ENCODE results near the gene SORCS1.
"Not testable (repeated sequence)": the region's sequence is repeated elsewhere in the genome, so short reads cannot be mapped to it uniquely, and the experiment has no call there.

SORCS1 gene

DNA sequence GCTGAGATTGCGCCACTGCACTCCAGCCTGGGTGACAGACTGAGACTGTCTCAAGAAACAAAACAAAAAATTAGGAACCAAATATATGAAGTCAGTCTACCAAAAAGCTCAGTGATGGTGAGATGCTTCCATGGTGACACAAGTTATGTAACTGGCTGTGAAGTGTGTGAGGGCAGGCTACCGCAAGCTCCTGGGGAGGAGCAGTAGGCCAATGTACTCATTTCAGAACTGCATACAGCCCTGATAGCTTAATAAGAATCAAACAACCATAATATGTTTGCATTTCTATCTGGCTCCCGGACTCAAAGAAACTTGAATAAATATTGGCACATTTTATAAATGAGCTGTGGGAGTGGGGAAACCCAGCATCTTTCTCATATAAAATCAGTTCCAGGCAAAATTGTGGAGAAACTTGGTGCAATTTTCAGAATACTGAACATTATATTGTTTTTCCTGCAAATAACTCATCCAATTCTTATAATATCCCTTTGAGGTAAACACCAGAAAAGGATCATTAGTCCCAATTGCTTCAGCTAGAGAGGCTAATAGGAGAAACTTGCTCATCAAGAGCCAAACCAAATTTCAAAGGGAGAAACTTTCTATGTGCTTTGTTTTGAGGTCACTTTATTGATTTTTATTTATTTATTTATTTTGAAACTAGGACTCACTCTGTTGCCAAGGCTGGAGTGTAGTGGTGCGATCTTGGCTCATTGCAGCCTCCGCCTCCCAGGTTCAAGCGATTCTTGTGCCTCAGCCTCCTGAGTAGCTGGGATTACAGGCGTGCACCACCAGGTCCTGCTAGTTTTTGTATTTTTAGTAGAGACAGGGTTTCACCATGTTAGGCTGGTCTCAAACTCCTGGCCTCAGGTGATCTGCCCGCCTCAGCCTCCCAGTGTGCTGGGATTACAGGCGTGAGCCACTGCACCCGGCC lies 127.0 kb downstream of the SORCS1 start:
- peak in 2 of 4 experiments; percentile 18 to 20 for DNase-seq

DNA sequence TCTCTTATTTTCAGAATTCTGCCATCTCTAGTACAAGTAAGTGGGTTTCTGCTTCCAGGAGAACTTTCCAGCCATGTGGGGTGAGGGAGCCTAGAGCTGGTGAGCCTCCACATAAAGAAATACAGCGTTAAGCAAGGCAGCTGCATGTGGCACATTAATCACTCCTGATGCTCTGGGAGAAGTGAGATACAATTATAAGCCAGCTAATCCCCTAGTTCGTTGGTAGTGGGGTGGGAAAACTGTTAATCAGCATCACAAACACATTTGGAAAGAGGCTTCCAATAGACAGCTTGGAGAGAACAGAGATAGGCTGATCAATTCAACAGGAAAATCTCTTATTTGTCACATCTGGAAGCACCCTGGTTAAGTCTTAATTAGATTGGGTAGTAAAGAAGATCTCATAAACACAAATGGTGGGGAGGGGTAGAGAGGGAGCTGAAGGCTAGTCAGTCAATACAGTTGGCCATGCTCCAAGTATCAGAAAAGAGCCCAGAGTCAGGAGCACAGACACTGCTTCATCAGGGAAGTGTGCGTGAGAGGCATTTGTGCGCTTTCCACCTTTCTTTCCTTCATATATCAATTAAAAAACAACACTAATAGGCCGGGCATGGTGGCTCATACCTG lies 130.6 kb downstream of the SORCS1 start:
- DNase-seq: no peak

DNA sequence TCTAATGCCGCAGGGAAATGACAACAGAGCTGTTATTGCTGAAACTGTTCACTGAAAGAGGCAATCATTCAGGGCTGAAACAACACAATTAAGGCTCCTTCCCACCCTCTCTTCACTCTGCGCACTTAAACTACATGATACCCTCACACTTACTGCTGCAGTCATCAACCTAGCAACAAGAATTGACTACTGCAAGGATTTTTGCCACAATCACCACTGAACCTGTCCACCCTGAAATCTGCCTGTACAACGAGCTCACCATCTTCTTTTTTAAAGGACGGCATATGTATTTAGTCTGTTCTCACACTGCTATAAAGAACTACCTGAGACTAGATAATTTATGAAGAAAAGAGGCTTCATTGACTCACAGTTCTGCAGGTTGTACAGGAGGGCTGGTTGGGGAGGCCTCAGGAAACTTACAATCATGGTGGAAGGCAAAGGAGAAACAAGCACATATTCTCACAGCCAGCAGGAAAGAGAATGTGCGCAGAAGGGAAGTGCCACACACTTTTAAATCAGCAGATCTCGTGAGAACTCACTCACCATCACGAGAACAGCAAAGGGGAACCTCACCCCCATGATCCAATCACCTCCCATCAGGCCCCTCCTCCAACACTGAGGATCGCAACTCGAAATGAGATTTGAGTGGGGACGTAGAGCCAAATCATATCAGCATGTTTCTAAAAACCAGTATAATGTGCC lies 131.7 kb downstream of the SORCS1 start:
- peak in 2 of 4 experiments; percentile 18 to 26 for DNase-seq

DNA sequence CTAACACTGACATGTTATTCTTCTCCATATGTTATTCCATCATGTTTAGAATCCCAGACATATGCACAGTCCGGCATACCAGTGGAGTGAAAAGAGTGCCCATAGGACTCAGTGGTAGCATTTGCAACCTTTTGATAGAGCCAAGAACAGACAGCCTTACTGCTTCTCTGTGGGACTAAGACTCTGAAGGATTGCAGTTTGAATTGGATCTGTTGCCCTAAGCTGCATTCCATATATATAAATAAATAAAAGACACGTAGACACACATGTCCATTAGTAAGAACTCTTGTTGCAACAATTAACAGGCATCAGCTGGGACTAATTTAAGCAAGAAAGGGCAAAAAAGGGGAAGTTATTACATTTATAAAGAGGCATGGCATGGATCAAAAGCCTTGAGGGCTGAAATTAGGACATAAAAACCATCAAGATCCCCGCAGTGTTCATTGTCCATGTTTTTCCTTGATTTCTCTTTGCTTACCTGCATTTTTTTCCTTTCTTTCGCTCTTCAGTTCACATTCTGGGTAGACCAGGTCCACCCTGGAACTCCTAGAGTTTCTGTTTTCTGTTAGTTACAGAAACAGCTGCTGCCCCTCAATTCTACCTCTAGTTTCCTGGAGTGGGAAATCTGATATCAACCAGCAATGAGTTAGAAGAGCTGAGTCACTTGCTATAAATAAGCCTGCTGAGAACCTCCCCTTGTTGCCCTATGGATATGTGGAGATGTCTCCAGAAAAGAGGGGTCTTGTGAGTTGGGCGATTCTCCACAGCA lies 132.4 kb downstream of the SORCS1 start:
- DNase-seq: peak; percentile 4 to 69 (median 43)

DNA sequence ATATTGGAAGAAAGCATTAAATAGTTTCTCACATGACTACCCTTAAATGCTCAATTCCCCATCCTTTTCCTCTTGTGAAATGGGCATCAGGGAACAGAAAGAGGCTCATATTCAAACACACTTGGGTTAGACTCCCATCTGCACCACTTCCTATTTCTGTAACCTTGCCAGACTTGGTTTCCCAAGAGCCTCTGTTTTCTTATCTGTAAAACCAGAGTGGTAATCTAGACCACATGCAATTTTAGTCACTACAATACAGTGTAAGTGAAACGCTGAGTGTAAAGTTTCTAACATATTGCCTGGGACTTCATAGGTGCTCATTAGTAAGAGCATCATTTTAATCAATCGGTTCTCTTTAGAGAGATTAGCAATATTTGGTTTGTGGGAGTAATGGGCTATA lies 136.3 kb downstream of the SORCS1 start:
- DNase-seq: peak; percentile 10 to 65 (median 32)

DNA sequence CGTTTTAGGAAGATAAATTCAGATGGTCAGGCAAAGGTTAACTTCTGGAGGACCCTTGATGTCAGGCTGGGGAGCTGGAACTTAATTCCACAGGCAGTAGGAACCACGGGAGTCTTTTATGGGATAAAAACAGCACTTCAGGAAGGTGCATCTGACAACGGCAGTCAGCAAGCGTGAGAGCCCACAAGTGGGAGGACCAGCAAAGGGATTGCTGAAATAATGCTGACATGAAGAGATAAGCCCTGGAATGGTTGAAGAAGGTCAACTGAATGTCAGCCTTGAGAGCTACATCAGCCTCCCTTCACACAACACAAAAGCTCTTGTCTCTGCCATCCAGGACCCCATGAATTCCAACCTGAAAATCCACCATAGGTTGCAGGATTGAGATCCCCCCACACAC lies 138.8 kb downstream of the SORCS1 start:
- no peak for DNase-seq

DNA sequence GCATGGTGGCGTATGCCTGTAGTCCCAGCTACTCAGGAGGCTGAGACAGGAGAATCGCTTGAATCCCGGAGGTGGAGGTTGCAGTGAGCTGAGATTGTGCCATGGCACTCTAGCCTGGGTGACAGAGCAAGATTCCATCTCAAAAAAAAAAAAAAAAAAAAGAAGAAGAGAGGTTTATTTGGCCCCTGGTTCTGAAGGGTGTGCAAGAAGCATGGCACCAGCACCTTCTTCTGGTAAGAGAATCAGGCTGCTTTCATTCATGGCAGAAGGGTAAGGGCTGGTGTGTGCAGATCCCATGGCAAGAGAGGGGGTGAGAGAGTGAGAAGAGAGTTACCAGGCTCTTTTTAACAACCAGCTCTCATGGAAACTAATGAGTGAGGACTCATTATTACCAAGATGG lies 140.5 kb downstream of the SORCS1 start:
- DNase-seq: not testable (repeated sequence)

DNA sequence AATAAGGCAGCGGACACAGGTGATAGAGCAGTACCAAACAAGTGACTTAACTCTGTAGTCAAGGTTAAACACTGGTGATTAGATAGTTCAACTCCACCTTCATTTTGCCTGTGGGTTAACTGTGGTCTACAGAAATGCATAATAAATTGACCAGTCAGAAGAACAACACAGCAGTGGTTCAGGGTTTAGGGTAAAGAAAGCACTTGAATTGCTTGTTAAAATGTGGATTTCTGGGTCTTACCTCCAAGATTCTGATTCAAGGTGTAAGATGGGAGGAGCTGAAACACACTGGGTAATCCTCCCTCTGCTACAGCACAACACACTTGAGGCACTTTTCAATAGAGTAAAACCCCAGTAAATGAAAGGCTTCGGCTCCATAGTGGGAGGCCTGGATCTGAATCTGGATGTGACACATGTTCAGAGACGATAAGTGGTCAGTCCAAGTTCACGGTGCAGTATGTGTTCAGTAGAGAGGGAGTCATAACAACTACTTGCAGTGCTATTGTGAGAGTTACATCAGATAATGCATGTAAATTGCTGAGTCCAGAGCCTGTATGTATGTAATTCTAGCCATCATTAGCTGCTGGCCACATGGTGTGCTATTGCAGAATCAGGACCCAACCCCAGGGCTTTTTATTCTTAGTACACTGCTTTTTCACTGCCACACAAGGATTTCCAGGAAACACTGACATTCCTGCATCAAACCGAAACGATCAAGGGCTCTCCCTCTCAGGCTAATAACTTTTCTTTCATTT lies 141.7 kb downstream of the SORCS1 start:
- no peak for DNase-seq

DNA sequence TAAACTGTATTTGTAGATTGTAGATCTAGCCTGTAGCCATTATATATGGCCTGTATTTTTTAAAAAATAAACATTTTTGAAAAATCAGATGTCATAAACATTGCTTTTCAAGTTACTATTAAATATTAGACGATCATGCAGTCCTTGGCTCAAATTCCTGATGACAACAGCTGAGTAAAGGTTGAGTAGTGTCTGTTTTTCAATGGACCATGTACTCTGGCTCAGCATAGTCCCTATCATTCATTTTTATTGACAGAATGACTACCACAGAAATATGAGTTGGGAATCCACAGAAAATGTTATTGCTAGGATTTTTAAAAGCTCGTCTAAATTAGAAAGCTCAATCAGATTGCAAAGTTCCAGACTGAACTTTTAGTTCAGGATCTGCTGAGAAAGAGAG lies 145.4 kb downstream of the SORCS1 start:
- no peak for DNase-seq

DNA sequence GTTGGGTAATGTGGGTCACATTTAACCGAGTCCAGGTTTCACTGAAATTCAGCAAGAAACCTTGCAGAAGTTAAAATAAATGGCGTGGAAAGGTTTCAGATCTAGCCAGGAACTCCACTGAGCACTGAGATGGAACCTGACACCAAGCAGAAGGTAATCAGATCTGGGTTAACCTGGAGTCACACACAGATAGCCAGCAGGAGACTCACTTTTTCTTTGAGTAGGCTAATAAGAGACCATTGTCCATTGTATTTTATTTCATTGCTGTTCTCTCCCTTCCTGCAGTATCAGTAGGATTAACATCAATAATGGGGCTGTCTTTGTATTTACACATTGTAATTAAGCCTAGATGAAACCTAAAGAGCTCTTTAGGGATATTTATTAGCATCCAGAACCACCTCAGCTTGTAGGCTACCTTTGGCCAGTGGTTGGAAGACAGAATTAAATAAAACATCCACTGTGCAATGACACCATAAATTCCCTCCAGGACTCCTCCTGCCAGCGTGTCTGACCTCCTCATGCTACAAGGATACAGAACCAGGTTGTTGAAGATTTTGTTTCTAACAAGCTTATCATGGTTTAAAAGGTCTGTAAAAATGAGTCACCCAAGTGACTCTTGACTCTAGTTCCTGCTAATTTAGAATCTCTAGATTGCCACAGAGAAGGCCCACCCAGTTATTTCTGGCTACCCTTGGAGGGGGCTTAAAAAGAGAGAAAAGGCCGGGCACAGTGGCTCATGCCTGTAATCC lies 151.1 kb downstream of the SORCS1 start:
- DNase-seq: no peak

DNA sequence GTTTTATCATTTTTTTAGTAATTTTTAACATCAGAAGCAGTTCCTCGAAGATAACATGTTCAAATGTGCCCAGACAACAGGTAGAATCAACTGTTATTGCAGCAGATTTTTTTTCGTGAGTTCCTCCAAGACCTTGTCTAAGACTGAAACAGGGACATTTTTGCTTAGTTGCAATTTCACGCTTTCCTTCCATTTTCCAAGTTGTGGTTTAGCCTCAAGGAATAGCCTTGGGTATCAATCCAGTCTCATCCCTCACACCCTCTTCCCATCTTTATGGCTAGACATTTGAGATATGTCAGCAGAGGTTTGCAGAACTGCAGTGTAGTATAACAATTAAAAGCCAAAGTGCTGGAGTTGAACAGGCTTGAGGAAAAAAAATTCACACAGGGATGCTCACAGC lies 152.5 kb downstream of the SORCS1 start:
- no peak for DNase-seq

DNA sequence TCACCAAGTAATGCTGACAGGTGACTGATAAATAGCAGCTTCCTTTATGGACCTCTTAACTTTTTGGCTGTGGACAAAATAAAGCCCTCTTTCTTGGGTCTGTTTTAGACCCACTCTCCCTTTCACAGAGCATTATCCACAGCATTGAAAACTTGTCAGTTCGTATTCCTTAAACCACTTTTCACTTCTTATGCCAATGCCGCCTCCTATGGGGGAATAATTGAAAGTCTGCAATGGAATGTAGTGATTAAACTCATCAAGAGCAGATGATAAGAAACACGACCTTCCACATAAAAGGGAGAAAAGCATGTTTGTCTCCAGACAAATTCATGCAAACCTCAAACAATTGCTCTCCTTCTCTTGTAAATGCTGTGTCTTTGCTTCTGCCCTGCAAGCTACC lies 153.4 kb downstream of the SORCS1 start:
- peak; percentile 46 to 74 (median 52) for DNase-seq

DNA sequence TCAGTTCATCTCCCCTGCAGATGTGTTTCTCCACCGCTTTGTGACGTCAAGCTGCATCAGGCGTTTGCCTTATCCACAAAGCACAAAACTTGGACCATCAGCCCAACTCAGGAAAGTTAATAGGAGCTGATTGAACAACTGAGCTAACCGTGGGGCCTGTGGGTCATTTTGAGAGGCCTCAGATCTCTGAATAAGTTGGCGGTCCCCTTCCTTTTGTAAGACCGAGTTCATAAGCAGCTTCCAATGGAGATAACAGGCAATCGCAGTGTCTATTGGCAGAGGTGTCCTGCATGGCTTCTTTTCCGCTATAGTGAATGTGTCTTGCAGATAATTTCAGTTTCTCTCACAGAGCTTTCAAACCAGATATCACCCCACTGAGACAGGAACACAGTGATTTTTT lies 154.0 kb downstream of the SORCS1 start:
- no peak for DNase-seq

DNA sequence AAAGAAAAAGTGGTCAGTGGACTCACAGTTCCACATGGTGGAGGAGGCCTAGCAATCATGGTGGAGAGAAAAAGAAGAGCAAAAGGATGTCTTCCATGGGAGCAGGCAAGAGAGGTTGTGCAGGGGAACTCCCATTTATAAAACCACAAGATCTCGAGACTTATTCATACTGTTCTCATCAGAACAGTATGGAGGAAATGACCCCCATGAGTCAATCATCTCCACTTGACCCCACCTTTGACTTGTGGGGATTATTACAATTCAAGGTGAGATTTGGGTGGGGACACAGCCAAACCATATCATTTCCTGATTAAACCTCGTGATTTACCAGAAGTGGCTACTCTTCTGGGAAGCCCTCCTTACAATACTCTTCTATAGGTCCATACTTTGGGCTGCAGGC lies 160.1 kb downstream of the SORCS1 start:
- no peak for DNase-seq

DNA sequence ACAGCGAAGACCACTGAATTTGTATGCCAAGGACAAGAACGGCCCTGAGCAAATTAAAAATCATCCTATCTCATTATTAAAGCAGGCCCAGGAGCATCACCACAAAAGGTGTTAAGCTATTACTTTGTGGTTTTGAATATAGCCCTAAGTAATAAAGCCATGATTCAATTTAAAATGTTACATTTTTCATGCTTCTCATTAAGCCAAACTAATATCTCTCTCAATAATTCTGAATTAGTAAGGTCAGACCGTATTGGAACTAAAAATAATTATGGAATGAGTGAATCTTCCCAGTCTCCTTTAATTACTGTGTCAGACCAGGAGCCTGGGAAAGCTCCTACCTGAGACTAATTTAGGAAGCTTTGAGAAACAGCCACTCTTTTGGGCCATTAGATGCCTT lies 162.4 kb downstream of the SORCS1 start:
- DNase-seq: no peak

DNA sequence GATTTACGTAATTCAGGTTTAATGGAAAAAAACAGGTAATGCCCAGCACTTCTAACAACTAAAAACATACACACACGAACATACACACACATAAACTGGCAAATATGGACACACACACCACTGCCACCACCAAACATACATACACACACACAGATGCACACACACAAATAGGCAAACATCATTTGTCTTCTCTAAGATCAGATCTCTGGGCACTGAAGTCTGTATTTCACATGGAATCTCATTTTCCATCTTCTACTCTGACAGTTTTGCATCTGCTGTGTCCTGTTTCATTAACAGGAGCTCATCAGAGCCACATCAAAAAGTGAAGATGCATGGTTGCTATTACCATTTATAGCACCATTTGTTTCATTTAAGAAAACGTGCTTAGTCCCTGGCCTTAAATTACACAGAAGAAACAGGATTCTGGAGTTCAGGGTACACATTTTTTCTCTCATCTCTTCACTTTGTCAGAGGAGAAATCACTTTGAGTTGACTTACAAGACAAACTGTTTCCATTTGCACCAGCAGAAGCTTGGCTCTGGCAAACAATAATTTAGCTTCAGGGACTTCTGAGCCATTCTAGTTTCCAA lies 165.3 kb downstream of the SORCS1 start:
- DNase-seq: no peak

DNA sequence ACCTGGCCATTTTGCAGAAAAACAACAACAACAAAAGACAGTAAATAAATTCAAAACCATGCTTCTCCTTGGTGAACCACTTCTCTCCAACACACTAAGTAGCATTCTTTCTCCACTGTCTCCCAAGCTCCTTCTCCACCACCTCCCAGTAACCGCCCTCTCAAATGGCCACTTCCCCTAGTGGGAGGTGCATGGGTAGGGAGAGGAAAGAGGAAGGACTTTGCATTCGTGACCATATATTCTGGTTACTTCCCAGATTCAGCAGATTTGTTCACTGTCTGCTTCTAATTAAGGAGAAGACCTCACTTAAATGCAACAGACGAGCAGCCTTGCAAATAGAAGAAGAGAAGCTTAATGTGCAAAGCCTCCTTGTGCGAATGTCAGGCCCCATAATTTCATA lies 166.8 kb downstream of the SORCS1 start:
- peak; percentile 90 to 97 (median 93) for DNase-seq

DNA sequence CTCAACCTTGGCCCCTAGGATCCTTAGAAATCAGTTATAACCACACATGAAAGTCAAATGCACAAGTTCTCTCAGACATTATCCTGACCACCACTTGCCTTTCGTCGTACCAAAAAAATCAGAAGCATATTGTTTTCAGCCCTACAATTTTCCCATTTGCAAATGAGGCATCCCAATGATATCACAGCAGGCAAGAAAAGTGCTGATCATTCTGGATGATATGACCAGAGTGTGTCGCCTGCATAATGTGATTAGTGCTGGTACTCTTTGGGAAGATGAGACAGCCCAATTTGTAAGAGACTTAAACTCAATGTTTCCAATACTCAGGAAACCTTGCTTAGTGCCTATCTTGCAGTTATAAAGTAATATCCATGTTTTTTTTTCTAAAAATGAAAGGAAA lies 168.0 kb downstream of the SORCS1 start:
- no peak for DNase-seq

DNA sequence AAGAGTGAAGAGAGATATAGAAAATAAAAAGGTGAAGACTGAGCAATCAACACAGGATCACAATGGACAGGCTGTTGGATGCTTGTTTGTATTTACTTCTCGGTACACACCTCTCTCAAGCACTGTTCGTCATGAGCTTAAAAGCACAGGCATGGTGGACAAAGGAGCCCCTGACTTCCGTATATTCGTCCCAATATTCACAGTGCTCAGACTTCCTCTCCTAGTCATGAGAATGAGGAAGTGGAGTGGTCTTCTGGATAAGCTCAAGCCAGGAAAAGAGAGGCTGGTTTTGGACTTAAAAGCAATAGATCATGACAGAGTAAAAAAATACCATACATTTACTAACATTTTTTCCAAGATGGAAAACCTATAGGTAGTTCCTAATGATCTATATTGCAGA lies 172.5 kb downstream of the SORCS1 start:
- peak; percentile 54 to 89 (median 79) for DNase-seq

DNA sequence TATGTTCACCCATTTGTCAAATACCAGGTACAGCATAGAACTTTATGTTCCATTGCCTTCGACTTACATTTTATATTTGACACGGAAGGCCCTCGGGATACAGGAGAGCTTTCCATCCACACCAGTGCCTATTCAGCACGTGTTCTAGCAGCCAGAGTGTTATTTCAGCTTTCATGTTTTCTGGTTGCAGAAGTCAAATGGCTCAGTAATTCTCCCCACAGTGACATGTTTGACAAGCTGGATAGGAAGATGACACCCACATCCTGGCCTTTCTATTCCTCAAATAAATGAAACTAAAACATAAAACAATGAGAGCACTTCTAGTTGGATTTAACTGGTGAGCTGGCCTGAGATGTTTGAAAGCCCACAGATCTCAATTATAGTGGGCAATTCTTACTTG lies 173.4 kb downstream of the SORCS1 start:
- peak; percentile 16 to 59 (median 36) for DNase-seq

DNA sequence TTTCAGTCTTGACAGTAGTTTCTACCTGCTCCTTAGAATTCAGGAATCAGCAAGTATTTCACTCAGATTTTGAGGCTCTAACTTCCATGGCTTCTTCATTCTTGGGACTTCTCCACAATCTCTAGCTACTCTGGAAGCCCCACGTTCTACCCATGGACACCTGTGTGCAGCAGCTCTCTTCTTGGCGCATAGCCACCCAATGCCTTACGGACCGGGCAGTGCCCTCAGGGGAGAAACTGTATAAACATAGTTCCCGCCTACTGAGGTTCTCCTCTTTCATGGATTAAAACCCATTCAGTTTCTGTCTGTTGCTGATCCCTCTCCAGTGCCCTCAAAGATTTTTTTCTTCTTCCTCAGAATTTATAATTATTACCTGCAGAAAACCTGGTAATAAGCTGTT lies 177.1 kb downstream of the SORCS1 start:
- no peak for DNase-seq

Data from suppressor macrophage (primary cell).